H1 (cell line): ENCODE data around the gene TPST2. TPM values are rescaled to one million over a fixed set of nuclear protein-coding genes. Genes with fewer than 3 reads are reported as not detected.

Experiments
- CTCF ChIA-PET: fragments of 300-600 bp; sonication (Branson Sonifier 250); formaldehyde crosslinking; loops from one replicate; lab custom pipeline; 2021; ENCODE audit not compliant: partially characterized antibody; lab: Charles Lee
- POLR2A ChIA-PET: fragments of 300-600 bp; sonication (Branson Sonifier 250); formaldehyde crosslinking; loops from one replicate; lab custom pipeline; 2021; ENCODE audit warnings: inconsistent platforms; ENCODE audit not compliant: partially characterized antibody; lab: Charles Lee
- DNase-seq, 2 experiments: peaks; one replicate each; pipeline versions ENCODE4 v3.0.0 to v3.0.0-alpha.2; 2010 to 2022; ENCODE audit warnings: low spot score in 2 of 2, low read depth in 1 of 2, mixed read lengths in 1 of 2
- FAIRE-seq: peaks from 2 replicates; lab custom pipeline; 2011; peaks lifted over from hg19 to GRCh38; lab: Jason Lieb, UNC
- H2AFZ ChIP-seq: 2 replicates; pipeline ENCODE4 v1.8.1; 2012; ENCODE audit warnings: low read length, inconsistent platforms
- H2AK5ac ChIP-seq: 2 replicates; pipeline ENCODE4 v1.6.1; 2013; ENCODE audit warnings: low read depth, low read length
- H2BK120ac ChIP-seq: replicated peaks from 2 replicates; pipeline ENCODE3; 2013; ENCODE audit warnings: low read depth, low read length, inconsistent platforms
- H2BK12ac ChIP-seq: 2 replicates; pipeline ENCODE4 v1.6.1; 2013; ENCODE audit warnings: low read depth, low read length
- H2BK15ac ChIP-seq: 2 replicates; pipeline ENCODE4 v1.6.1; 2013; ENCODE audit warnings: low read length
- H2BK20ac ChIP-seq: 2 replicates; pipeline ENCODE4 v1.6.1; 2013; ENCODE audit warnings: low read length
- H2BK5ac ChIP-seq: 2 replicates; pipeline ENCODE4 v1.6.1; 2013; ENCODE audit warnings: low read depth, low read length
- H3K14ac ChIP-seq: 2 replicates; pipeline ENCODE4 v1.6.1; 2013; ENCODE audit warnings: inconsistent platforms; ENCODE audit not compliant: insufficient read length
- H3K18ac ChIP-seq: 2 replicates; pipeline ENCODE4 v1.6.1; 2013; ENCODE audit warnings: low read length; ENCODE audit errors: extremely low read depth
- H3K23ac ChIP-seq: 2 replicates; pipeline ENCODE4 v1.6.1; 2013; ENCODE audit warnings: inconsistent platforms; ENCODE audit not compliant: insufficient read length
- H3K23me2 ChIP-seq: 2 replicates; pipeline ENCODE4 v1.6.1; 2013; ENCODE audit warnings: low read depth, low read length
- H3K27ac ChIP-seq: 2 replicates; pipeline ENCODE4 v1.6.1; 2011; ENCODE audit warnings: low read depth, low read length, inconsistent platforms
- H3K27me3 ChIP-seq, 4 experiments: replicated peaks in 1 of 4; 1 replicate in 1 of 4; 2 replicates in 3 of 4; pipeline versions ENCODE4 v1.6.1 to v1.8.1; 2011 to 2013; ENCODE audit warnings: low read length in 3 of 4, mild to moderate bottlenecking in 3 of 4, inconsistent platforms in 2 of 4, mixed read lengths in 2 of 4, moderate library complexity in 1 of 4; ENCODE audit not compliant: control insufficient read depth in 3 of 4, insufficient read depth in 3 of 4; ENCODE audit errors: extremely low read depth in 1 of 4
- H3K36me3 ChIP-seq, 4 experiments: 2 replicates each; pipeline versions ENCODE4 v1.6.1 to v1.8.1; 2011 to 2013; ENCODE audit warnings: mild to moderate bottlenecking in 4 of 4, low read length in 3 of 4, moderate library complexity in 2 of 4, control low read depth in 1 of 4, inconsistent platforms in 1 of 4; ENCODE audit not compliant: insufficient read depth in 4 of 4, control insufficient read depth in 2 of 4
- H3K4ac ChIP-seq: replicated peaks from 2 replicates; pipeline ENCODE3; 2013; ENCODE audit warnings: low read length, low read depth, mixed read lengths, inconsistent platforms; ENCODE audit not compliant: insufficient read length
- H3K4me1 ChIP-seq, 4 experiments: replicated peaks in 1 of 4; 1 replicate in 1 of 4; 2 replicates in 3 of 4; pipeline versions ENCODE4 v1.6.1 to v1.8.1; 2011 to 2013; ENCODE audit warnings: low read length in 3 of 4, inconsistent platforms in 2 of 4, mixed read lengths in 1 of 4; ENCODE audit not compliant: insufficient read depth in 4 of 4, control insufficient read depth in 3 of 4
- H3K4me2 ChIP-seq, 2 experiments: 2 replicates each; pipeline versions ENCODE4 v1.6.1 to v1.8.1; 2011 to 2013; ENCODE audit warnings: low read depth in 2 of 2, low read length in 2 of 2, control low read depth in 1 of 2, inconsistent platforms in 1 of 2, mild to moderate bottlenecking in 1 of 2; ENCODE audit not compliant: insufficient read depth in 1 of 2
- H3K4me3 ChIP-seq, 4 experiments: fragments of 200-600, 300-600 bp in 1 of 4; sonication (generic), shearing (Covaris generic), sonication (Bioruptor Twin) in 1 of 4; 2 replicates each; pipeline versions ENCODE4 v1.5.1 to v1.8.1; 2011 to 2016; ENCODE audit warnings: low read length in 4 of 4, low read depth in 3 of 4, control low read depth in 2 of 4, inconsistent platforms in 2 of 4, mild to moderate bottlenecking in 2 of 4, mixed read lengths in 1 of 4, moderate library complexity in 1 of 4; ENCODE audit not compliant: insufficient read depth in 2 of 4; ENCODE audit errors: extremely low read depth in 1 of 4
- H3K56ac ChIP-seq: replicated peaks from 2 replicates; pipeline ENCODE3; 2013; ENCODE audit warnings: low read depth, mild to moderate bottlenecking, mixed read lengths, low read length, inconsistent platforms; ENCODE audit not compliant: insufficient read length
- H3K79me1 ChIP-seq: 2 replicates; pipeline ENCODE4 v1.6.1; 2013; ENCODE audit warnings: low read depth, low read length, control low read depth
- H3K79me2 ChIP-seq, 2 experiments: 2 replicates each; pipeline versions ENCODE4 v1.6.1 to v1.8.1; 2012 to 2013; ENCODE audit warnings: low read length in 2 of 2, mild to moderate bottlenecking in 2 of 2, inconsistent platforms in 1 of 2; ENCODE audit not compliant: insufficient read depth in 2 of 2, control insufficient read depth in 1 of 2
- H3K9ac ChIP-seq, 4 experiments: replicated peaks in 1 of 4; 1 replicate in 1 of 4; 2 replicates in 3 of 4; pipeline versions ENCODE4 v1.6.1 to v1.8.1; 2011 to 2013; ENCODE audit warnings: low read depth in 3 of 4, low read length in 3 of 4, control low read depth in 2 of 4, mild to moderate bottlenecking in 2 of 4, moderate library complexity in 2 of 4, inconsistent platforms in 1 of 4; ENCODE audit errors: extremely low read depth in 1 of 4
- H3K9me3 ChIP-seq, 2 experiments: 2 replicates each; pipeline versions ENCODE4 v1.6.1 to v1.8.1; 2012 to 2013; ENCODE audit warnings: mild to moderate bottlenecking in 2 of 2, moderate library complexity in 2 of 2, control low read depth in 1 of 2, inconsistent platforms in 1 of 2, low read depth in 1 of 2, low read length in 1 of 2, mixed read lengths in 1 of 2; ENCODE audit not compliant: insufficient read depth in 2 of 2
- H4K20me1 ChIP-seq, 2 experiments: replicated peaks in 1 of 2; 2 replicates each; pipeline versions ENCODE3 to v1.8.1; 2011 to 2013; ENCODE audit warnings: inconsistent platforms in 2 of 2, low read length in 2 of 2, mild to moderate bottlenecking in 1 of 2; ENCODE audit not compliant: insufficient read depth in 2 of 2, control insufficient read depth in 1 of 2
- H4K5ac ChIP-seq: 2 replicates; pipeline ENCODE4 v1.6.1; 2013; ENCODE audit warnings: low read length, low read depth, mixed read lengths, inconsistent platforms; ENCODE audit not compliant: insufficient read length
- H4K8ac ChIP-seq: 2 replicates; pipeline ENCODE4 v1.8.0; 2013; ENCODE audit warnings: mild to moderate bottlenecking, moderate library complexity, low read length, inconsistent platforms; ENCODE audit not compliant: insufficient read depth; ENCODE audit errors: extremely low read depth
- H4K91ac ChIP-seq: replicated peaks from 2 replicates; pipeline ENCODE3; 2013; ENCODE audit warnings: low read length, mixed read lengths, inconsistent platforms; ENCODE audit not compliant: insufficient read length
- BRCA1 ChIP-seq: IDR thresholded peaks from 2 replicates; pipeline ENCODE4 v1.6.1; 2012; ENCODE audit warnings: low read depth, low read length, improper control_type of control experiment
- JUN ChIP-seq: IDR thresholded peaks from 2 replicates; pipeline ENCODE4 v1.6.1; 2011; ENCODE audit warnings: low read depth, mild to moderate bottlenecking, improper control_type of control experiment, low read length
- PHF8 ChIP-seq: fragments of 200-600 bp; sonication (generic); conservative IDR thresholded peaks from 2 replicates; pipeline ENCODE4 v1.7.1; 2012; ENCODE audit warnings: low read depth, mild to moderate bottlenecking, inconsistent platforms, low read length, moderate library complexity
- RAD21 ChIP-seq, 2 experiments: IDR thresholded peaks in 1 of 2; conservative IDR thresholded peaks in 1 of 2; 2 replicates each; pipeline ENCODE4 v1.6.1; 2011; ENCODE audit warnings: low read depth in 2 of 2, low read length in 2 of 2, improper control_type of control experiment in 1 of 2, inconsistent platforms in 1 of 2, mild to moderate bottlenecking in 1 of 2, moderate library complexity in 1 of 2
- SIX5 ChIP-seq: IDR thresholded peaks from 2 replicates; pipeline ENCODE4 v1.6.1; 2011; ENCODE audit warnings: mild to moderate bottlenecking, low read depth, low read length
- YY1 ChIP-seq: IDR thresholded peaks from 2 replicates; pipeline ENCODE4 v1.6.1; 2011; ENCODE audit warnings: low read depth, mild to moderate bottlenecking, low read length
- WGBS, 2 experiments: shearing (Covaris generic) in 1 of 2; methylation state at CpG; one replicate each; pipeline versions ENCODE4 v1.1.6 to v1.1.7; 2013 to 2015; ENCODE audit warnings: low lambda C conversion rate in 2 of 2, mixed read lengths in 2 of 2, inconsistent platforms in 1 of 2, low coverage in 1 of 2, missing lambda C conversion rate in 1 of 2; ENCODE audit not compliant: insufficient replicate concordance in 2 of 2, insufficient coverage in 1 of 2, insufficient read length in 1 of 2; ENCODE audit errors: extremely low coverage in 1 of 2, missing lambda C conversion rate in 1 of 2; 5-methylcytosine and 5-hydroxymethylcytosine counted together
- polyA plus RNA-seq, 7 experiments: library from polyadenylated mRNA; depleted of rRNA in 3 of 7; stranded (reverse) in 5 of 7; unstranded in 2 of 7; fragments of >200 nt in 5 of 7; fragments of 200-250 nt in 2 of 7; gene quantifications; 1 replicate in 5 of 7; 2 replicates in 1 of 7; 4 replicates in 1 of 7; pipeline versions ENCODE4 v1.2.1 to v1.2.3, GENCODE V29; 2011 to 2013; ENCODE audit warnings: missing spikeins in 2 of 7, mixed read lengths in 2 of 7
- total RNA-seq: library from RNA; stranded (reverse); fragmentation: NEBNext Ultra II Directional; extraction: Animal tissue kit (Norgen Biotek cat#: 25700); gene quantifications from 2 replicates; pipeline ENCODE4 v1.2.1, GENCODE V29; 2021
- TF ChIP-seq, protein P1 (sequence below), 3 experiments: IDR thresholded peaks; 1 replicate in 2 of 3; 2 replicates in 1 of 3; pipeline versions ENCODE4 v1.5.1 to v1.6.1; 2011; ENCODE audit warnings: low read length in 3 of 3, mild to moderate bottlenecking in 3 of 3, inconsistent platforms in 2 of 3, low read depth in 1 of 3, moderate library complexity in 1 of 3; ENCODE audit not compliant: insufficient read depth in 1 of 3; ENCODE audit errors: control extremely low read depth in 1 of 3

The TPST2 gene
- total and polyA plus RNA-seq, 2 of the 8 experiments (the other 6 are each of a cell fraction or from before 2014, with no cell fraction given): 58.8 to 143 TPM

DNA sequence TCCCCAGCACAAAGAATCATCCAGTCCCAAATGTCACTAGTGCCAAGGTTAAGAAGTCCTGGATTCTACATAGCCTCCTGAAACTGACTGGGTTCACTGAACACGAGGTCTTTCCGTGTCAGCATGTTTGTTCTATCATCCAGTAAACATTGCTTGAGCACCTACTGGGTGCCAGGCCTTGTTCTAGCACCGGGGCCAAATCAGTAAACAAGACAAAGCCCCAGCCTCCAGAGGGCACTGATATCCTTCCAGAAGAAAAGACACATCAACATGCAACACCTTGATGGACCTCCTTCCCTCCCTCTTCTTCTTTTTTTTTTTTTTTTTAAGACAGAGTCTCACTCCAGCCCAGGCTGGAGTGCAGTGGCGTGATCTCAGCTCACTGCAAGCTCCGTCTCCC, 26.9 kb downstream of the TPST2 start:
- DNase-seq: no peak
- Histone ChIP-seq H3K56ac (no peak overlapping the region), H3K4me1 (peaks cover 20 to 43% (median 29%) of the 10 kb centered on the region in 4 experiments), H4K8ac (no peak overlapping the region), H4K20me1 (peaks cover 2 to 14% of the 10 kb centered on the region in 2 experiments), H3K36me3 (peaks cover 0 to 4% (median 0%) of the 10 kb centered on the region in 4 experiments; a peak in 1 of 8 replicates), H2BK15ac (no peak overlapping the region), H3K18ac (peak overlapping the region; percentile 62; the same call in 1 of the 2 replicates), H4K5ac (no peak overlapping the region), H3K23me2 (no peaks in the 10 kb centered on the region), H3K79me1 (peaks cover 25% of the 10 kb centered on the region), H4K91ac (no peak overlapping the region), H3K4ac (no peak overlapping the region), H3K79me2 (peaks cover 7 to 90% of the 10 kb centered on the region in 2 experiments; a peak in 3 of 4 replicates), H2AK5ac (no peak overlapping the region), H2BK120ac (no peak overlapping the region), H2BK5ac (0 out of 2 replicates have a peak overlapping the region, but pooled peaks have one; percentile 6), H3K9me3 (no peaks in the 10 kb centered on the region), H3K9ac (no peak overlapping the region), H3K4me2 (no peak overlapping the region), H2BK20ac (no peak overlapping the region), H3K27ac (no peak overlapping the region), H3K27me3 (no peaks in the 10 kb centered on the region), H3K14ac (no peak overlapping the region), H2BK12ac (0 out of 2 replicates have a peak overlapping the region, but pooled peaks have one; percentile 29), H3K23ac (no peak overlapping the region), H3K4me3 (no peak overlapping the region), H2AFZ (no peak overlapping the region)
- ChIA-PET POLR2A (interaction anchor here (0.8 to 3.0 kb wide), 4 partner anchors 9 to 110 kb away, joined by 3 to 17 read pairs (median 4); no protein-coding TSS in a partner anchor), CTCF (interaction anchor here (0.5 to 1.6 kb wide), 5 partner anchors 8 to 107 kb away, joined by 3 to 6 read pairs (median 4); partner anchors contain the start of genes CRYBB1 and TPST2)
- TF ChIP-seq SIX5 (no peak), JUN (no peak), PHF8 (no peak), BRCA1 (no peak), RAD21 (IDR thresholded peaks at IDR 0.05 in 1 of 2, conservative IDR thresholded peaks at IDR 0.05 in 1 of 2; ENCODE audit: low read depth in 2 of 2, low read length in 2 of 2) (peak; percentile 57 to 66), YY1 (no peak)
- TF ChIP-seq, protein P1, sequence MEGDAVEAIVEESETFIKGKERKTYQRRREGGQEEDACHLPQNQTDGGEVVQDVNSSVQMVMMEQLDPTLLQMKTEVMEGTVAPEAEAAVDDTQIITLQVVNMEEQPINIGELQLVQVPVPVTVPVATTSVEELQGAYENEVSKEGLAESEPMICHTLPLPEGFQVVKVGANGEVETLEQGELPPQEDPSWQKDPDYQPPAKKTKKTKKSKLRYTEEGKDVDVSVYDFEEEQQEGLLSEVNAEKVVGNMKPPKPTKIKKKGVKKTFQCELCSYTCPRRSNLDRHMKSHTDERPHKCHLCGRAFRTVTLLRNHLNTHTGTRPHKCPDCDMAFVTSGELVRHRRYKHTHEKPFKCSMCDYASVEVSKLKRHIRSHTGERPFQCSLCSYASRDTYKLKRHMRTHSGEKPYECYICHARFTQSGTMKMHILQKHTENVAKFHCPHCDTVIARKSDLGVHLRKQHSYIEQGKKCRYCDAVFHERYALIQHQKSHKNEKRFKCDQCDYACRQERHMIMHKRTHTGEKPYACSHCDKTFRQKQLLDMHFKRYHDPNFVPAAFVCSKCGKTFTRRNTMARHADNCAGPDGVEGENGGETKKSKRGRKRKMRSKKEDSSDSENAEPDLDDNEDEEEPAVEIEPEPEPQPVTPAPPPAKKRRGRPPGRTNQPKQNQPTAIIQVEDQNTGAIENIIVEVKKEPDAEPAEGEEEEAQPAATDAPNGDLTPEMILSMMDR (IDR thresholded peaks at IDR 0.05; ENCODE audit: control extremely low read depth in 1 of 3, insufficient read depth in 1 of 3, low read depth in 1 of 3, low read length in 3 of 3): peak in 2 of 3 experiments; percentile 40 to 48; a peak in 2 of 4 replicates
- no peak for FAIRE-seq
- 87% methylated on average over 4 of the region's 5 CpGs; no CpG with 5 or more reads in 1 of the 2 experiments for WGBS, 2 experiments
